ENCODE data around the gene EFNA5.
"Not testable (repeated sequence)": the region's sequence is repeated elsewhere in the genome, so short reads cannot be mapped to it uniquely, and the experiment has no call there.

EFNA5 gene

DNA sequence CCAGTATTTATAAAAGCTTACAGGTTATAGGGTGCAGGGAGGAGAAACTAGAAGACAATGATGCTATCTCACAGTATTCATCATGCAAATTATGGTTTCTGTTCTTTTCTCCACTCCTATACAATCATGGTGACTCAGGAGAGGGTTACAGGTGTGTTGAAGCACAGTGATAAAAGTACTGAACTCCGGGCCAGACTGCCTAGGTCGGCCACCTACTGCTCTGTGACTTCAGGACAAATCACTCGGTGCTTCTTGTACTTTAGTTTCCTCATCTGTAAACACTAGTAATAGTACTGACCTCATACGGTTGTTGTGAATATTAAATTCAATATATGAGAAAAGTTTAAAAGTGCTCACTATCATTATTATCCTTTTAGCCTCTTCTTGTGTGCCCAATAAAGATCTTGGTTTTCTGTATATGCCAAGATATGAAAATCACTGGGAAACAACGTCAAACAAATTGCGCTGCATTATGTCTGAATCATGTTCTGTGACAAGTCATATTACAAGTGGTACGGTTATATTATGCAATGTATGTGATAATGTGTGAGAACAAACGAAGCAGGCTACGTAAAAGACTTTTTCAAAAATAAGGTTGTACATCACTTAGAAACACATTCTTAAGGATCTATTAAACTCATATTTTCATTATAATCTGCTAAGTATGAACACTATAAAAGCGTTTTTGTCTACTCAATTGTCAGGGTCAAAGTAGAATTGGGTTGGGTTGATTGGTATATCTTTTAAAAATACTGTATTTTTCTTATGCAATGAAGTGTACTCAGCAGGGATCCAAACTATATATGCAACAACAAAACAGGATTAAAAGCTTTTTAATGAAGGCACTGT, 153.3 kb downstream of the EFNA5 start:
- DNase-seq (ENCODE audit: low read depth), result no peak

DNA sequence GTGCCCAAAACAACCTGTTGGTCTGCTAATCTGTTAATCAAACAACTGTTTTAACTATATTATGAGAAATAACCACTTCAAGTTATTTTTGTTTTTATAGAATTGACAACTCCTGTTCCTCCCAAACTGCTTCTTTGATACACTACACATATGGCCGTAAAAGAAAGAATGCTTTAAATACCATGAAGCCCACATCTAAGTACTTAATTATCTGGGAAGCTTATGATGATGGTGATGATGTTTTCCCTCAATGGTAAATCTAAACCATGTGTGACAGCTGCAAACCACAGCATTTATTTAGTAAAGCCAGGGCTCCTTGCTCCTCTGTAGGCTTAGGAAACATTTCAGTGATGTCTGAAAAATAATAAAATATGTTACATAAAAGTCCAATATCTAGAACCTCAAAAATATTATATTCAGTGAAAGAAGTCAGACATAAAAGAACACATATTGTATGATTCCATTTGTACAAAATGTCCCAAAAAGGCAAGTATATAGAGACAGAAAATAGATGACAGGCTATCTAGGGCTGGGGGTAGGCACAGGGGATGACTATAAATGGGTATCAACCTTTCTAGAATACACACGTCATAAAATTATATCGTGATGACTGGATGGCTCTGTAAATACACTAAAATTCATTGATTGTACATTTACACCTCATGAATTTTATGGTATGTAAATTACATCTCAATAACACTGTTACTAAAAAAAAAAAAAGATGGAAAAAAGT, 154.1 kb downstream of the EFNA5 start:
- DNase-seq (ENCODE audit: low read depth), result peak; percentile 27

DNA sequence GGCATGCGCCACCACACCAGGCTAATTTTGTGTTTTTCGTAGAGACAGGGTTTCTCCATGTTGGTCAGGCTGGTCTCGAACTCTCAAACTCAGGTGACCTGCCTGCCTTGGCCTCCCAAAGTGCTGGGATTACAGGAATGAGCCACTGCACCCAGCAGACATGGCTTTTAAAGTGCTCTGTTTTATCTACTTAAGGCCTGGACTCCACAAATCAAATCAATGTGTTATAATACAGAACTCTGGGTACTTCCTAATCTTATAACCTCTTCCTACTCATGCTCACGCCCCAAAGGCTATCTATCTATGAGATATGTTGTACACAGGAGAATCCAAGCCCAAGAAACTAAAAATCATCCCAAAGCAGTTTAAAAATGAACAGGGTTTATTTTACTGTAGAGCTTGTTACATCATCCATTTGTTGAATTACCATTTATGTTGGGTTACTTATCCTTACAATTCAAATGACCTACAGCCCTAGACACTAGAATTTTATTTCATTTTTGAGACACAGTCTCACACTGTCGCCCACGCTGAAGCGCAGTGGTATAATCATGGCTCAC, 155.1 kb downstream of the EFNA5 start:
- DNase-seq (ENCODE audit: low read depth), result no peak

DNA sequence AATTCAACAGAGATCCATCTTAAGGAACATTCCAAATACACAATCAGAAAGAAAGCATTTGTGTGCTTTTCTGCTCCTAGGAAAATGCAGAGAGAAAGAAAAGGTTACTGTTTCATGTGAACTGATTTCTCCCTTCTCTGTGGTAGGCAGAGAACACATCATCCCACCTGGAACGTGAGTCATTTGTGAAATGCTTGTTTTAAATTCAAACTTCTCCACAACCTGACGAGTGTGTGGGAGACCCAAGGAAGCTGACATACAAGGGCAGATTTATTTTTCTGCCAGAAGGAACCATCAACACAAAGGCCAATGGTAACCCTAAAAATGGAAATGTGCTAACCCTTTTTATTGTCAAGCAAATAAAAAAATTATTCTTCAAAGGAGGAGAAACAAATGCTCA, 156.4 kb downstream of the EFNA5 start:
- no peak for DNase-seq (ENCODE audit: low read depth)

DNA sequence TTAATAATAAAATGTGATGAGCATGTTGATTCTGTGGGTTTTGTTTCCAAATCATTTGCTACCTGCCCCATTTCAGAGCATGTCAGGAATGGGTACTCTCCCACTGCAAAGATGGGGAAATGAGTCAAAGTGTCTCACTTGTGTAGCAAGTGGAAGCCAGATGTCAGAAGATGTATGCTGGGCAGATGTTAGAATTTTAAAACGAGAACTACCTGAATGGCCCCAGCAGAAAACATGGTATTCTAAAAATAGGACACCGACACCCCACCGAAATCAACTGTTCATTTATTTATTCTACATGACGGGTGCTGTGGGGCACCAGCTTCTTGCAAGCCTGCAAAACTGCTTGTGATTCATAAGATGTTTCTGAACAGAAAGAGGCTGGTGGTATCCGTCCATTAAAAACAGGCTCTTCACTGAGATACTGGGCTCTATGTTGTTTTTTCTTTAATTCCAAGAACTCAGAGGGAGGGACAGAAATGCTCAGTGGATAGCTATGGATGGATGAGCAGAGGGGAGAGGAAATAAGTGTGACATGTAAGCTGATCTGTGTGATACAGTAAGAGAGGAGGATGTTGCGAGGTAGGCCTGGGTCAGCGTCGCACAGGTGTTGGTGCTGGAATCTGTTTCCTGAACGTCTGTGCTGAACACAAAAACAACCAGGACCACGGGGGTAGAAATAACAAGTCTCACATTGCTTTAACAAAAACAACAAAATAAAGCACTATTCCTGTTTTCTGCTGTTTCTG, 157.2 kb downstream of the EFNA5 start:
- no peak for DNase-seq (ENCODE audit: low read depth)

DNA sequence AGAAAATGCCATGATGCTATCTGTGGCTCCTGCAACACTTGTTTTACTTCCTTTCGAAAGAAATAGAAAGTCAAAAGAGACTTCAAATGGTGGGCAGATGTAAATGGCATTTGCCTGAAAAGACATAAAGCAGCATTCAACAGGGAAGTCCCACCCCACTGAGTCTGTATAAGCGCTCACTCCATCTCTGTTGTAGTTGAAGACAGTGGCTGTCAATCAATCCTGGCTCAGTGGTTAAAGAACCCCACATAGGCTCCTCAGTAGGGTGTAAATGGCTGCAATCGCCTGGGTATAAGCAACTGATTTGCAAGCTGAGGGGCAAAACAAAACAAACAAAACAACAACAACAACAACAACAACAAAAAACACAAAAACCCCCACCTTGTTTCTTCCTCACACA, 158.7 kb downstream of the EFNA5 start:
- DNase-seq (ENCODE audit: low read depth), result no peak

DNA sequence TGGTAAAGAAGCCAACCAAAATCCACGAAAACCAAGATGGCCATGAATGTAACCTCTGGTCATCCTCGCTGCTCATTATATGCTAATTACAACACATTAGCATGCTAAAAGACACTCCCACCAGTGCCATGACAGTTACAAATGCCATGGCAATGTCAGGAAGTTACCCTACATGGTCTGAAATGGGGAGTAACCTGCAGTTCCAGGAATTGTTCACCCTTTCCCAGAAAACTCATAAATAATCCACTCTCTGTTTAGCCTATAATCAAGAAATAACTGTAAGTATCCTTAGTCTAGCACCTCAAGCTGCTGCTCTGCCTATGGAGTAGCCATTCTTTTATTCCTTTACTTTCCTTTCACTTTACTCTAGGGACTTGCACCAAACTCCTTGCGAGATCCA, 160.6 kb downstream of the EFNA5 start:
- no peak for DNase-seq (ENCODE audit: low read depth)

DNA sequence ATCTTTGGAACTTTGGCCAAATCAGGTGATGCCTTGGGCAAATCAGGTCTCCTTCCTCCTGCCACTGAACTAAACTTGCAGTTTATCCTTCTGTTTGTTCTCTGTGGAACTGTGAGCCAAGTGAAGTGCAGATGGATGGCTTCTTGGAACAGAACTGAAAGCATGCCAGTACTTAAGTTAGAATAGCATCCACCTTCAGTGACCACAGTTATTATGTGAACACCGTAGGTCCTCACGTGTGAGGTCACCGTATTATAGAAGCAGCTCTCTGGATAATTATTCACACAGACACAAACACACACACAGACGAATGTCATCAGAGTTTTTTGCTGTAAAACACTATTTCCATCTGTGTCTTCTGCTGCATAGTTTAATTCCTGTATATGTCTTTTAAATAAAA, 162.6 kb downstream of the EFNA5 start:
- no peak for DNase-seq (ENCODE audit: low read depth)

DNA sequence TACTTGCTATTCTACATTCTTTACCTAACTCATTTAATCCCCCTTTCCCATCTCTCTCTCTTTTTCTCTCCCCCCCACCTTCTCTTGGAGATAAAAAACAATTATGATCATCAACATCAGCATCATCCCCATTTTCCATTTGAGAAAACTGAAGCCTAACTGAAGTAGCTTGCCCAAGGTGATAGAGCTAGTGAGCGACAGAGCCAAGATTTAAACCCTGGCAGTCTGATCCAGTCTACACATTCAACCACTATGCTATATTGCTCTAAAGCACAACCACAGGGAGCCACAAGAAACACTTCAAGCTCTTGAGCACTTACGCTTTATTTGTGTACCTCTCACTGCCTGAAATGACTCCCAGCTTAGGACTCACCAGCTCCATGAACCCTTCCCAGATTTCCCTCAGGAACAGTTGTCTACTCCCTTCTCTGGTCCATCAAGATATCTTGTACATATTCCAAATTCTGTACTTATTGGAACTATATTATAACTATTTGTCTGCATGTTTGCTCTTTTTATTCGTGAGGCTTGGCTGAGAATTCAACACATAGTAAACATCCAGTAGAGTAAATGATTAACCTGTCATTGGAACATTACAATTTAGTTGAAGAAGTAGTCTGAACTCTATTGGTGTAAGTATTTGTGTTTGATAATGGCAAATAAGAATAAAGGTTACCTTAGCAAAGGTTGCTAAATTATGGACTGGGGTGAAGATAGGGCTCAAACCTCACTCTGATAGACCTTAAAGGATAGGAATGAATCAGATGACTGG, 164.8 kb downstream of the EFNA5 start:
- DNase-seq (ENCODE audit: low read depth), result no peak

DNA sequence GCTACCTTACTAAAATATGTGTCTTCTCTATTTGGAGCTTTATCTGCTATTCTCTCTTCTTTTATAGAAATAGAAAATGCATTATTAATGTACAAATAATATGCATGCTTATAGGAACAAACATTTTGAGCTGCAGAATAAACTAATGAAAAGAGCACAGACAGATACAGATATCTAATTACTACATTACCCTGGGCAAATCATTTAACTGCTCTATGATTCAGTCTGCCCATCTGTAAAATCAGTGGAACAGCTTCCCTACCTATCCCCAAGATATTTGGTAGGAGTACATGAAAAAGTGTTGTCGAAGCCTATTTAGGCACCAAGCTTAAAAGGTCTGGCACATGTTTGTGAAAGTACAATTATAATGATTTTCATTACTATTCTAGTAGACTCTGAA, 166.3 kb downstream of the EFNA5 start:
- DNase-seq (ENCODE audit: low read depth), result no peak

DNA sequence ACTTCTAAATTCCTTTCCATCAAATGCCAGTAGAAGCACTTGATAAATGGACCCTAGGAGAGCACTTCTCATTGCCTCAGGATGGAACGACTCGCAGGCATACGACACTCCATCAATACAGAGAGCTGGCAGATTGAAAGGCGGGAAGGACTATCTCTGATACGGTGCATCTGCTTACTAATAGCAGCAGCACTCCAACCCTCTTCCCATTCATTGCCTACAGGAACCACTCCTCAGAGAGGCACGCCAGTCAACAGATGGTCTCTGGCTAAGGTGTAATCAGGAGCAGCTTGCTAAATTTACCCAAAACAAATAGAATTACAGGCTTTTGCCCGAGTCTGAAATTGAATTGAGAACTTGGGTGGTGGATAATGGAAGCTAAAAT, 168.1 kb downstream of the EFNA5 start:
- DNase-seq (ENCODE audit: low read depth), result no peak

DNA sequence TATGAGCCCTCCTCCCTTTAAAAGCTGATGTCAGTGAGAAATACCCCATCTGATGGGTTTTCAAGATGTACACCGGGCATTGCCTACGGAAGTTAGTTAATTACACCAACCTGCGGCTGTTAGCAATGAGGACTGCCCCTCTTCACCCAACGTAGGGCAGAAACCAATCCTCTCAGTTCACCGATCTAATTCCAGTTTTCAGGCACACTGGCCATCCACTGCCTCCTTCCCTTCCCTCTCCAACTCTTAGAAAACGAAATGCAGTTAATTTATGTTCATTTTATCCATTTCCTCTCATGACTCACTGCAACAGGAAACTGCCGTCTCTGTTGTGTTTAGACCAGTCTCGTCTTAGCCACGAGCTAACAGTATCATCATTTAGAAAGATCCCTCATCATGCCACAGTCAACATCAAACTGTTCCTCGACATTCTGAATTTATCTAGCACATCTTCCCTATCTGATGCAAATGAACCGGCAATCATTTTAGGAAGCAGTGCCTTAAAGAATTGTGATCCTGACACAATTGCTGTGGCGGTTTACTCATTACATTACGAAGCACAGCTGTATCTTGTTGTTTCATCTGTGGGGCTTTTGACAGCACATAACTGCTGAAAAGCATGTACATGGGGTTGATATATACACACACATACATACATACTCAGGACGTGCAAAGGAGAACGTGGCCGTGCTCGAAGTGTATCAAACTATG, 168.6 kb downstream of the EFNA5 start:
- no peak for DNase-seq (ENCODE audit: low read depth)

DNA sequence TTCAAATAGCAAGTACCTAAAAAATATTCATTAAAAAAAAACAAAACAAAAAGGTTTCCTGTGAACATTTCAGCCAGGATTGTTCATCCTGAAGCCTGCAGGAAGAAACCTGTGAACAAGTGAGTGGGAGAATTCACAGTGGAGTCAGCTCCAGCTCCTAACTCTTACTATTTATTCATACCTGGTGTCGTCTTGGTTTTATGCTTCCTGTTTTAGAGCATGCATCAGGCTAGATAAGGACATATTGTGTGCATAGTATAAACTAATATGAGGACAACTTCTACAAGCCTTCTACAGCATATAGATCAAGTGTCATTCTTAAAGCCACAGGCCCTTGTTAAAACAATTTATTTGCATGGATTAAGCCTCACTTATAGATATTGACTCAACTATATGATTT, 169.9 kb downstream of the EFNA5 start:
- DNase-seq (ENCODE audit: low read depth), result no peak

DNA sequence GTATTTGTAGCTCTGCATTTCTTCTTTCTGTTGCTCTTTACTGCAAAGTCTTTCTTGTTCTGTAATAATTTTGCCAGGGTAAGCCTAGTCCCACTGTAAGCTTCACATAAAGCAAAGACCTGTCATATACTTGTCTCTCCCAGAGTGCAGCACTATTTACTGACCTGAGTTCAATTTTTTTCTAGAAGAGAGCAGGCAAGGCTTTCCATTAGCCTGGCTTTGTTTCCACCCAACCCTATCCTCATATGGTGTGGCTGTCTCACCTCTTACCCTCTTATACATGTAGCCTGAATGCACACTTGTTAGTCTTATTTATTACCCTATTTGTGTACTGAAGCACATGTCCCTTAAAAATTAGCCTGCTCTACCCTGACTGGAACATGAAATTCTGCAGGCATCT, 170.4 kb downstream of the EFNA5 start:
- no peak for DNase-seq (ENCODE audit: low read depth)

DNA sequence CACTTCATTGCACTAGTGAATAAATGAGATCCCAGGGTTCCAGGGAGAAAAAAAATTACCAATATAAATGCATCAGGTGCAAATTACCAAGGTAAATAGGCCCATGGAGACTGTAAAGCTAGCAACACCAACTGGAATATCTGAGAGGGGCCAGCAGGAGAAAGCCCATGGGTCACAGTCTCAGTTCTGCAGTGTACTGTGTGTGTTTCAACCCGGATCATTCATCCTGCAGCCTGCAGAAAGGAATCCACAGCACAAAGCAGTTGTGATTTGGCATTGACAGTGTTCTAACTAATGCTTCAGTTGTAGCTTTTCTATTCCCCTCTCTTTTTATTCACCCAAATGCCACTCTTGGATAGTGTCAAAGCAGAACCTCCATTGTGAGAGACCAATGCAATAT, 171.0 kb downstream of the EFNA5 start:
- DNase-seq (ENCODE audit: low read depth), result no peak

DNA sequence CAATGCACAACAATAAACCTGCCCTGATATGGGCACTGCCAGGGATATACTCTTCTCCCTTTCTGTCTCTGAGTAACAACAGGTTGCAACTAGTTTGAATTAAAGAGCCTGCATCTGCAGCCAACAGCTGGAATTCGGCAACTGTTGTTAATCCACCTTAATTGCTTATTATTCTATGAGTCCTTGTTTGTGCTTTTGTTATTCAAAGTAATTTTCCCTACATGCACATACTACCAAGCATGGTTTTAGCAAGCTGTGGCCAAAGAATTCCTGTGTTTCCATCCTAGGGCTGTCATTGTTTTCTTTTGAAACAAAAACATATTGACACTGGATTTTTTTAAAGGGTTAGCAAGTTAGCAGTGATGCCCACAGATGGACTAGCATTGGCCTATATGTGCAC, 171.5 kb downstream of the EFNA5 start:
- no peak for DNase-seq (ENCODE audit: low read depth)

DNA sequence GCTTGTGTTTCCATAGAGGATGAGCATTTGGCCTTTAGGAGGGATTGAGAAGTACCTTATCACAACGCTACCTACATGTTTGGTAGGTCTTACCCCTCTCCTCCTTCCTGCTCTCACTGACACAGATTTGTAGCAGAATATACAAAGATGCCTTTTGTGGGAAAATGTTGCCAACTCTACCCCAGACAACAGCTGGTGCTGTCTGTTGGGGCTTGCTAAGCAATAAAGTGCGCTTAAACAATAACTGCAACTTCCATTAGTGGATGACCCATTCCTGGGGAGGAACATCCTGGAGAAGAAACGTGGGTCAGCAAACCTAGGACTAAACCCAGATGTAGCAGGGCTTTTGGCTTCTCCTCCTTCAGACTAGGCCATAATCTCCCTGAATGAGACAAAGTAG, 174.3 kb downstream of the EFNA5 start:
- DNase-seq (ENCODE audit: low read depth), result no peak

DNA sequence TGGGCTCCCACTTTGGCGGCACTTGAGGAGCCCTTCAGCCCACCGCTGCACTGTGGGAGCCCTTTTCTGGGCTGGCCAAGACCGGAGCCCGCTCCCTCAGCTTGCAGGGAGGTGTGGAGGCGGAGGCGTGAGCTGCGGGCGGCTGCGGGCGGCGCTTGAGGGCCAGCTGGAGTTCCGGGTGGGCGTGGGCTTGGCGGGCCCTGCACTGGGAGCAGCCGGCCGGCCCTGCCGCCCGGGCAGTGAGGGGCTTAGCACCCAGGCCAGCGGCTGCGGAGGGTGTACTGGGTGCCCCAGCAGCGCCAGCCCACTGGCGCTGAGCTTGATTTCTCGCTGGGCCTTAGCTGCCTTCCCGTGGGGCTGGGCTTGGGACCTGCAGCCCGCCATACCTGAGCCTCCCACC, 176.6 kb downstream of the EFNA5 start:
- DNase-seq (ENCODE audit: low read depth), result not testable (repeated sequence)

DNA sequence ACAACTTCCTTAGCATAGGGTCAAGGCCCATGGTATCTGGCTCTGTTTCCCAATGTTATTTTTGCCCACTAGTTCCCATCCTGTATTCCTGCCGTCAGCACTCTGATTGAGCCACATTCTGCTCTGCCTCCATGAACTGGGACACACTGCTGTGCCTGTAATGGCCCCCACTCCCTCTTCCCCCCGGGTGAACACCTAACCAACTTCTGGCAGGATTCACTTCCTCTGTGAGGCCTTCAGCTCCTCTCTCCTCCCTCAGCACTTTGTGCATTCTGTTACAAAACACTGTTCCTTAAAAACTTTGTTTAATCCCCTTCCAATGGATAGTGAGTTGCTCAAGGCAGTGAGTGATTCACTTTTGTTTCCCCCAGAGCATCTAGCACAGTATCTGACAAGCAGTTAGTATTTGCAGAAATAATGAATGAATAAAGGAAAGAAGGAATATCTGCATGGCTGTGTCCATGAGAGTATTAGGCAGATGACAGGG, 183.6 kb downstream of the EFNA5 start:
- DNase-seq (ENCODE audit: low read depth), result no peak

DNA sequence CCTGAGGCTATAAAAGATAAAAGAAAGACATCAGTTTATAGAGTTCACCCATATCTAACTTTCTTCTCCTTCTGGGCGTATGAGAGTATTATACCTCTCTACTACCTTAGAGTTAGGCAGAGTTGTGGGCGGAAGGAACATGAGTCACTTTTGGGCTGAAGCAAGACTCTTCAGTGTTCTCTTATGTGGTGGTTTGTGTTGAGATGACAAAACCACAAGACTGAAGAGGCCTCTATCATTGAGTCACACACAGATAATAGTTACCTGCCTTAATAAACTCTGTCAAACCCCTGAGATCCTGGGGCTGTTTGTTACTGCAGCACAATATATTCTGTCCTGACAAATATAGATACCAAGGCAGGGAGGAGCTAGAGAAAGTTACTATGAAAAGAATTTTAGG, 184.2 kb downstream of the EFNA5 start:
- no peak for DNase-seq (ENCODE audit: low read depth)

DNA sequence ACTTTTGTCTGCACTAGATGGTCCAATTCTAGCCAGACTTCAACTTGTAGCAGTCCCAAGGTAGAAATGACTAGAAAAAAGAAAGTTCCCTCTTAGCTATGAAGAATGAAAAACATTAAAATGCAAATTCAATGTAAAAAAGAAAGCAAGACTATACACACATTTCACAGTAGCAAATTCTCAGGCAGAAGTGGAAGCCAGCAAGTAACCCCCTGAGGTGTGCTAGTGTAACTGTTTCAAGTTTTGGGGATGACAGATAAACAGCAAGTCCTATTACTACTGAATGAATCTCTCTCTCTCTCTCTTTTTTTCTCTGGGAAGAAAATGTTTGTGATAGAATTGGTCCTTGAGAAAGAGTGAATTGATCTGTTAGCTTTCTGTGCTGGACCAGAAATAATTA, 185.6 kb downstream of the EFNA5 start:
- DNase-seq (ENCODE audit: low read depth), result no peak
